GM23248 (cell line): ENCODE results near the gene ANO4. TPM values are rescaled to one million over a fixed set of nuclear protein-coding genes. Genes with fewer than 3 reads are reported as not detected.

Source experiments
- DNase-seq: peaks from one replicate; pipeline ENCODE4 v3.0.0-alpha.2; 2015
- H2AFZ ChIP-seq: fragments of 200-600 bp; sonication (generic); 2 replicates; pipeline ENCODE4 v1.6.1; 2016; ENCODE audit warnings: antibody characterized with exemption
- H3F3A ChIP-seq: fragments of 200-600 bp; sonication (generic); 2 replicates; pipeline ENCODE4 v1.6.1; 2016; ENCODE audit warnings: mild to moderate bottlenecking, antibody characterized with exemption, mixed run types; ENCODE audit not compliant: insufficient read depth
- H3K27ac ChIP-seq: fragments of 200-600 bp; sonication (generic); 2 replicates; pipeline ENCODE4 v1.5.1; 2016; ENCODE audit warnings: mild to moderate bottlenecking
- H3K27me3 ChIP-seq: fragments of 200-600 bp; sonication (generic); replicated peaks from 2 replicates; pipeline ENCODE4 v1.6.1; 2016; ENCODE audit warnings: mild to moderate bottlenecking; ENCODE audit not compliant: insufficient read depth
- H3K36me3 ChIP-seq: fragments of 200-600 bp; sonication (generic); 2 replicates; pipeline ENCODE4 v1.6.1; 2016; ENCODE audit warnings: low read depth, mild to moderate bottlenecking
- H3K4me1 ChIP-seq: fragments of 200-600 bp; sonication (generic); 2 replicates; pipeline ENCODE4 v1.6.1; 2016; ENCODE audit warnings: mild to moderate bottlenecking; ENCODE audit not compliant: insufficient read depth
- H3K4me2 ChIP-seq: fragments of 200-600 bp; sonication (generic); one replicate; pipeline ENCODE4 v1.6.1; 2016; ENCODE audit warnings: mild to moderate bottlenecking; ENCODE audit not compliant: unreplicated experiment
- H3K4me3 ChIP-seq: fragments of 200-600 bp; sonication (generic); 2 replicates; pipeline ENCODE4 v1.5.1; 2016; ENCODE audit warnings: mild to moderate bottlenecking
- H3K79me2 ChIP-seq: fragments of 200-600 bp; sonication (generic); 2 replicates; pipeline ENCODE4 v1.6.1; 2016; ENCODE audit warnings: mild to moderate bottlenecking; ENCODE audit not compliant: insufficient read depth
- H3K9ac ChIP-seq: fragments of 200-600 bp; sonication (generic); 2 replicates; pipeline ENCODE4 v1.6.1; 2016; ENCODE audit warnings: mild to moderate bottlenecking
- H3K9me2 ChIP-seq: fragments of 200-600 bp; sonication (generic); 2 replicates; pipeline ENCODE4 v1.6.1; 2016; ENCODE audit warnings: mixed run types, mild to moderate bottlenecking, moderate library complexity; ENCODE audit not compliant: insufficient read depth
- H3K9me3 ChIP-seq: fragments of 200-600 bp; sonication (generic); one replicate; pipeline ENCODE4 v1.6.1; 2017; ENCODE audit warnings: low read depth
- H4K20me1 ChIP-seq: fragments of 200-600 bp; sonication (generic); 2 replicates; pipeline ENCODE4 v1.6.0; 2016; ENCODE audit not compliant: insufficient read depth
- EZH2 ChIP-seq: fragments of 200-600 bp; sonication (generic); IDR thresholded peaks from 2 replicates; pipeline ENCODE4 v1.6.1; 2018; ENCODE audit warnings: antibody characterized with exemption, mild to moderate bottlenecking; ENCODE audit not compliant: insufficient read depth, poor library complexity, severe bottlenecking
- EZH2phosphoT487 ChIP-seq: fragments of 200-600 bp; sonication (generic); IDR thresholded peaks from 2 replicates; pipeline ENCODE4 v1.6.1; 2018; ENCODE audit warnings: antibody characterized with exemption, moderate library complexity, mild to moderate bottlenecking, low read depth; ENCODE audit not compliant: insufficient read depth
- WGBS, 2 experiments: methylation state at CpG; one replicate each; pipeline ENCODE4 v1.1.6; 2015 to 2017; ENCODE audit warnings: low lambda C conversion rate in 2 of 2, low coverage in 1 of 2; ENCODE audit errors: missing lambda C conversion rate in 2 of 2; 5-methylcytosine and 5-hydroxymethylcytosine counted together
- in situ Hi-C: fragments of 300-500 bp; cut with MboI; formaldehyde crosslinking; loops from 2 replicates; pipeline ENCODE4 v1.15.0; 2020
- polyA plus RNA-seq: library from polyadenylated mRNA; unstranded; fragments of >200 nt; fragmentation: Nextera tagmentation; extraction: Ambion mirVana; gene quantifications from 2 replicates; pipeline ENCODE4 v1.2.1, GENCODE V29; 2016
- total RNA-seq: library from RNA; depleted of rRNA; stranded (reverse); fragments of >200 nt; shearing (Covaris generic); gene quantifications from 2 replicates; pipeline ENCODE4 v1.2.3, GENCODE V29; 2014

Gene ANO4
- total and polyA plus RNA-seq, 2 experiments from 2014 or later = 6.6 to 7.6 TPM

GRCh38 chr12:100953677-100954076, 159.1 kb downstream of the ANO4 start:
- H3K4me1 ChIP-seq = peaks cover 16% of the 10 kb centered on the region; the same call in 1 of the 2 replicates
- no peak overlapping the region for H3K27ac ChIP-seq
- H2AFZ ChIP-seq = no peak overlapping the region
- H3K27me3 ChIP-seq = no peaks in the 10 kb centered on the region
- no peak overlapping the region for H3K4me2 ChIP-seq
- DNase-seq = no peak
- no peaks in the 10 kb centered on the region for H4K20me1 ChIP-seq
- H3K36me3 ChIP-seq = no peaks in the 10 kb centered on the region
- TF ChIP-seq EZH2phosphoT487 (no peak), EZH2 (no peak)
- H3K9ac ChIP-seq = no peak overlapping the region
- no peaks in the 10 kb centered on the region for H3K9me2 ChIP-seq
- H3K79me2 ChIP-seq = no peaks in the 10 kb centered on the region
- in situ Hi-C loops = no loop called here
- WGBS, 2 experiments = 64 to 69% methylated on average over 2 of the region's 2 CpGs
- H3F3A ChIP-seq = no peaks in the 10 kb centered on the region
- H3K4me3 ChIP-seq = no peak overlapping the region
- no peaks in the 10 kb centered on the region for H3K9me3 ChIP-seq

GRCh38 chr12:100954118-100954517, 159.5 kb downstream of the ANO4 start:
- H3K27ac ChIP-seq = no peak overlapping the region
- no peaks in the 10 kb centered on the region for H3K9me3 ChIP-seq
- no peak overlapping the region for H3K4me2 ChIP-seq
- H3K4me3 ChIP-seq = no peak overlapping the region
- DNase-seq = no peak
- no peaks in the 10 kb centered on the region for H3F3A ChIP-seq
- H2AFZ ChIP-seq = no peak overlapping the region
- WGBS, 2 experiments = 91 to 98% methylated on average over 3 of the region's 3 CpGs
- H3K4me1 ChIP-seq = peaks cover 16% of the 10 kb centered on the region; the same call in 1 of the 2 replicates
- H3K79me2 ChIP-seq = no peaks in the 10 kb centered on the region
- H3K27me3 ChIP-seq = no peaks in the 10 kb centered on the region
- H4K20me1 ChIP-seq = no peaks in the 10 kb centered on the region
- in situ Hi-C loops = no loop called here
- H3K9ac ChIP-seq = no peak overlapping the region
- H3K9me2 ChIP-seq = no peaks in the 10 kb centered on the region
- TF ChIP-seq EZH2 (no peak), EZH2phosphoT487 (no peak)
- H3K36me3 ChIP-seq = no peaks in the 10 kb centered on the region

- Histone ChIP-seq H3K27me3 (no peaks in the 10 kb centered on the region), H3K4me2 (no peak overlapping the region), H3K9me2 (no peaks in the 10 kb centered on the region), H3K4me1 (peaks cover 25% of the 10 kb centered on the region; the same call in 1 of the 2 replicates), H3K79me2 (no peaks in the 10 kb centered on the region), H2AFZ (no peak overlapping the region), H3K36me3 (no peaks in the 10 kb centered on the region), H3K4me3 (no peak overlapping the region), H3K27ac (no peak overlapping the region), H3K9ac (no peak overlapping the region), H3K9me3 (no peaks in the 10 kb centered on the region), H4K20me1 (no peaks in the 10 kb centered on the region), H3F3A (peaks cover 6% of the 10 kb centered on the region; the same call in 1 of the 2 replicates)
- TF ChIP-seq EZH2 = no peak
- TF ChIP-seq EZH2phosphoT487 = no peak
- peak; percentile 43 for DNase-seq
- in situ Hi-C loops = no loop called here
- WGBS, 2 experiments = 65 to 72% methylated on average over 4 of the region's 4 CpGs
These were observed 160.6 kb downstream of the ANO4 start for GRCh38 chr12:100955139-100955538.

GRCh38 chr12:100956311-100956852, 161.8 kb downstream of the ANO4 start:
- Histone ChIP-seq H3K27ac (no peak overlapping the region), H3K4me3 (no peak overlapping the region), H3K4me2 (no peak overlapping the region), H3K9me3 (no peaks in the 10 kb centered on the region), H3K9ac (no peak overlapping the region), H3K4me1 (peaks cover 25% of the 10 kb centered on the region; the same call in 1 of the 2 replicates), H3K27me3 (no peaks in the 10 kb centered on the region), H4K20me1 (no peaks in the 10 kb centered on the region), H3K79me2 (no peaks in the 10 kb centered on the region), H2AFZ (no peak overlapping the region), H3K36me3 (no peaks in the 10 kb centered on the region), H3K9me2 (no peaks in the 10 kb centered on the region), H3F3A (peaks cover 6% of the 10 kb centered on the region; the same call in 1 of the 2 replicates)
- no peak for DNase-seq
- in situ Hi-C loops = no loop called here
- WGBS, 2 experiments = 68 to 72% methylated on average over 5 of the region's 5 CpGs
- TF ChIP-seq EZH2 = no peak
- TF ChIP-seq EZH2phosphoT487 = no peak
